HFFc6 (cell line): ENCODE data around the gene PPFIBP1. TPM values are rescaled to one million over a fixed set of nuclear protein-coding genes. Genes with fewer than 3 reads are reported as not detected.

Experiments
- DNase-seq: peaks from one replicate; pipeline ENCODE4 v3.0.0-alpha.2; 2018
- H3K27ac Mint-ChIP-seq: 2 replicates; pipeline ENCODE4 v1.8.0; 2020; ENCODE audit warnings: mild to moderate bottlenecking, mixed read lengths
- H3K27me3 Mint-ChIP-seq: 2 replicates; pipeline ENCODE4 v1.8.0; 2021; ENCODE audit warnings: mild to moderate bottlenecking, moderate library complexity, mixed read lengths; ENCODE audit not compliant: insufficient read depth
- H3K36me3 Mint-ChIP-seq: 2 replicates; pipeline ENCODE4 v1.8.0; 2021; ENCODE audit warnings: low read depth, mixed read lengths
- H3K4me1 Mint-ChIP-seq: 2 replicates; pipeline ENCODE4 v1.8.0; 2020; ENCODE audit warnings: low read depth, mixed read lengths
- H3K4me3 Mint-ChIP-seq: 2 replicates; pipeline ENCODE4 v1.8.0; 2020; ENCODE audit warnings: mild to moderate bottlenecking, moderate library complexity, mixed read lengths
- H3K9me3 Mint-ChIP-seq: 2 replicates; pipeline ENCODE4 v1.8.0; 2020; ENCODE audit warnings: mild to moderate bottlenecking, mixed read lengths
- CTCF ChIP-seq: fragments of 200-600 bp; sonication (generic); IDR thresholded peaks from 2 replicates; pipeline ENCODE4 v1.5.0; 2021; ENCODE audit warnings: antibody characterized with exemption, mild to moderate bottlenecking
- total RNA-seq, 6 experiments: library from RNA; stranded (reverse); fragmentation: NEBNext Ultra II Directional; extraction: Animal tissue kit (Norgen Biotek cat#: 25700); gene quantifications; 2 replicates in 1 of 6; 3 replicates in 5 of 6; pipeline ENCODE4 v1.2.3, GENCODE V29; 2021

The PPFIBP1 gene
- total RNA-seq, 6 experiments from 2014 or later: 79.1 to 104 (median 92.0) TPM

- no peaks in the 10 kb centered on the region for H3K4me1 Mint-ChIP-seq
- no peak for TF ChIP-seq CTCF
- no peak for DNase-seq
- no peaks in the 10 kb centered on the region for H3K9me3 Mint-ChIP-seq
- peaks cover 30% of the 10 kb centered on the region for H3K36me3 Mint-ChIP-seq
- no peaks in the 10 kb centered on the region; the same call in 1 of the 2 replicates for H3K27me3 Mint-ChIP-seq
- no peak overlapping the region for H3K4me3 Mint-ChIP-seq
- no peak overlapping the region for H3K27ac Mint-ChIP-seq
Measured at GRCh38 chr12:27689558-27690180, 165.7 kb downstream of the PPFIBP1 start.

GRCh38 chr12:27693403-27693802 is 169.4 kb downstream of the PPFIBP1 start:
- no peak for TF ChIP-seq CTCF
- Mint-ChIP-seq H3K9me3 (no peaks in the 10 kb centered on the region), H3K36me3 (peaks cover 33% of the 10 kb centered on the region), H3K27ac (no peak overlapping the region), H3K4me3 (no peak overlapping the region), H3K4me1 (no peaks in the 10 kb centered on the region; the same call in 1 of the 2 replicates), H3K27me3 (peaks cover 1% of the 10 kb centered on the region; the same call in 1 of the 2 replicates)
- DNase-seq: no peak

- H3K36me3 Mint-ChIP-seq: peaks cover 17% of the 10 kb centered on the region; the same call in 1 of the 2 replicates
- no peak overlapping the region; the same call in 1 of the 2 replicates for H3K4me3 Mint-ChIP-seq
- no peaks in the 10 kb centered on the region; the same call in 1 of the 2 replicates for H3K4me1 Mint-ChIP-seq
Measured at GRCh38 chr12:27695556-27696292, 171.7 kb downstream of the PPFIBP1 start.

GRCh38 chr12:27696293-27696652 is 172.3 kb downstream of the PPFIBP1 start, which contains the start of gene REP15:
TSS of gene REP15 (plus strand) at chr12:27696447. CDS start at chr12:27696563, 116 bp downstream.
- no peak within 1 kb of the TSS; the same call in 1 of the 2 replicates for H3K4me3 Mint-ChIP-seq
- H3K4me1 Mint-ChIP-seq: no peaks in the 10 kb centered on the region; the same call in 1 of the 2 replicates
- H3K36me3 Mint-ChIP-seq: peaks cover 15% of the 10 kb centered on the region; the same call in 1 of the 2 replicates
- TF ChIP-seq CTCF: no peak
- peaks cover 1% of the 10 kb centered on the region; the same call in 1 of the 2 replicates for H3K27me3 Mint-ChIP-seq
- DNase-seq: no peak
- H3K27ac Mint-ChIP-seq: no peak within 1 kb of the TSS
- no peaks in the 10 kb centered on the region for H3K9me3 Mint-ChIP-seq

More at GRCh38 chr12:27695556-27696292, 171.7 kb downstream of the PPFIBP1 start:
- no peak for TF ChIP-seq CTCF
- H3K27me3 Mint-ChIP-seq: peaks cover 1% of the 10 kb centered on the region; the same call in 1 of the 2 replicates
- H3K27ac Mint-ChIP-seq: no peak overlapping the region
- H3K9me3 Mint-ChIP-seq: no peaks in the 10 kb centered on the region
- no peak for DNase-seq

- no peaks in the 10 kb centered on the region; the same call in 1 of the 2 replicates for H3K4me1 Mint-ChIP-seq
- no peaks in the 10 kb centered on the region for H3K9me3 Mint-ChIP-seq
- no peak overlapping the region for H3K27ac Mint-ChIP-seq
- H3K36me3 Mint-ChIP-seq: peaks cover 15% of the 10 kb centered on the region; the same call in 1 of the 2 replicates
- H3K4me3 Mint-ChIP-seq: no peak overlapping the region
- peaks cover 1% of the 10 kb centered on the region; the same call in 1 of the 2 replicates for H3K27me3 Mint-ChIP-seq
- DNase-seq: no peak
- no peak for TF ChIP-seq CTCF
Measured at GRCh38 chr12:27696864-27697564, 173.0 kb downstream of the PPFIBP1 start.
